ENCODE data around the gene FZD10.

Gene FZD10

DNA sequence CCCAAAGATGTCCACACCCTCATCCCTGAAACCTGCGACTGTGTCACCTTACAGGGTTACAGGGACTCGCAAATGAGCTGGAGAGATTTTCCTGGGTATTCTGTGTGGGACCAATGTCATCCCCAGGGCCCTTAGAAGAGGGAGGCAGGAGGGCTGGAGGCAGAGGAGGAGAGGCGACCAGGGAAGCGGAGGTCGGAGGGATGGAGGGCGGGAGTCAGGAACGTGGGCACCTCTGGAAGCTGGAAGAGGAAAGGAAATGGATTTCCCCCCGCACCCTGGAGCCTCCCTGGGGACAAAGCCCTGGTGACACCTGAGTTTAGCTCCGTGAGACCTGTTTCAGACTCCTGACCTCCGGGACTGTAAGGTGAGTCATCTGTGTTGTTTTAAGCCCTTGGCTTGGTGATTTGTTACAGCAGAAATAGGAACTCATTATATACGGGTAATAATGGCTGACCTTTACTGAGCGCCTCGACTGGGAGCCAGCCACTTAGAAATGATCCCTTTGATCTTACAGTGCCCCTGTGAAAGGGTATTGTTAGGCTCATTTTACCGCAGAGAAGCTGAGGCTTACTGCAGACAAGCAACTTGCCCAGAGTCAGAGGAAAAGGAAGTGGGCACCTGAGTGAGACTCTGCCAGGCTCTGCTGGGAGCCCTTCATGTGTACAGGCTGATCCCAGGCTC, 29.3 kb upstream of the FZD10 start:
- DNase-seq, result no peak

DNA sequence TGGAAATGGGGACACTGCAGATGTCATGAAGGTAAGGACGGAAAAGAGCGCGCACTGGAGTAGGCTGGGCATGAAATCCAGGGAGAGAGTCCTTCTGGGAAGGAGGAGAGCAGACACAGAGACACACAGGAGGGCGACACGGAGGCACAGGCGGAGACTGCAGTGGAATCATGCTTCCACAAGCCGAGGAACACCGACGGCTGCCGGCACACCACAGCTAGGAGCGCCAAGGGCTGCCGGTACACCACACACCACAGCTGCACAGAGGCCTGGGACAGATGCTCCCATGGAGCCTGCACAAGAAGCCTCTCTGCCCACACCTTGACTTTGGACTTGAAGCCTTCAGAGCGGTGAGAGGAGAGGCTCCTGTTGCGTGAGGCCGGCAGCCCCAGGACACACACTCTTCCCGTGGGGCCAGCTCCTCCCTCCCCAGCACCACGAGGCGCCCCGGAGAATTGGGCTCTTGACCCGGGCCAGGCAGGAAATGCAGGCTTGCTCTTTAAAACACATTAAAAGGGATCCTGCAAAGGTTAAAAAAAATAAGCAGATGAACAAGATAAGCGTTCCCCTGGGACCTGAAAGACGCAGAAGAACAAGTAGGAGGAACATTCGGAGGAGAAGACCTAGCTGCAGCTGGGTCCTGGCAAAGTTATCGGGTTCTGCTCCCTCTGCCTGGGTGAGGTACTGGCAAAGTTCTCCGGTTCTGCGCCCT, 28.3 kb upstream of the FZD10 start:
- DNase-seq, result no peak

DNA sequence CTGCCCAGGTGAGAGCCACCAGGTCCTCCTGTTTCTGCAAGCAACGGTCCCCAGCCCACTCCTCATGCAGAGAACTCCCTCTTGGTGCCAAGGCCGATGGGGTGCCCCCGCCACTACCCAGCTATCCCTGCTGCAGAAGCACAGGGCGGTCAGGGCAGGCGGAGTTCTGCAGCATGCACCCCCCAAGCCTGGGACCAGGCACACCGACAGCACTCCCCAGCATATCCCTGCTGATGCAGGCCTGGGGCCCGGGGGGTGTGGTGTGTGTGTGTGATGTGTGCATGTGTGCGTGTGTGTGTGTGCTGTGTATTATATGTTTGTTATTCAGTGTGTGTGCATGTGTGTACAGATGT, 27.7 kb upstream of the FZD10 start:
- no peak for DNase-seq

DNA sequence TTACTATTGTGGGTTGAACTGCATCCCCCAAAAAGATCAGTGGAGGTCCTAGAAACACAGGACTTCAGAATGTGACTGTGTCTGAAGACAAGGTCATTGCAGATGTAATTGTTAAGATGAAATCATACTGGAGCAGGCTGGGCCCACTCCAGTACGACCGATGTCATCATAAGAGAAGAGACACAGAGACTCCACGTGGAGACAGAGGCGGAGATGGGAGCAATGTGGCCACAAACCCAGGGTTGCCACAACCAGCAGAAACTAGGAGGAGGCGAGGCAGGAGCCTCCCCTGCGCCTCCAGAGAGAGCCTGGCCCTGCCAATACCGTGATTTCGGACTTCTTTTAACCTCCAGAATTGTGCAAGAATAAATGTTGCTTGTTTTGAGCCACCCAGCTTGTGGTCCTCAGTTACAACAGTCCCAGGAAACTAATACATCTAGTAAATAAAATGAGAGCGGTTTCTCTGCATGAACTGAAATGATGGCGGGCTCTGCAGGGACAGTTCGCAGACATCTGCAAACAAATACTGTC, 25.7 kb upstream of the FZD10 start:
- DNase-seq, result no peak

DNA sequence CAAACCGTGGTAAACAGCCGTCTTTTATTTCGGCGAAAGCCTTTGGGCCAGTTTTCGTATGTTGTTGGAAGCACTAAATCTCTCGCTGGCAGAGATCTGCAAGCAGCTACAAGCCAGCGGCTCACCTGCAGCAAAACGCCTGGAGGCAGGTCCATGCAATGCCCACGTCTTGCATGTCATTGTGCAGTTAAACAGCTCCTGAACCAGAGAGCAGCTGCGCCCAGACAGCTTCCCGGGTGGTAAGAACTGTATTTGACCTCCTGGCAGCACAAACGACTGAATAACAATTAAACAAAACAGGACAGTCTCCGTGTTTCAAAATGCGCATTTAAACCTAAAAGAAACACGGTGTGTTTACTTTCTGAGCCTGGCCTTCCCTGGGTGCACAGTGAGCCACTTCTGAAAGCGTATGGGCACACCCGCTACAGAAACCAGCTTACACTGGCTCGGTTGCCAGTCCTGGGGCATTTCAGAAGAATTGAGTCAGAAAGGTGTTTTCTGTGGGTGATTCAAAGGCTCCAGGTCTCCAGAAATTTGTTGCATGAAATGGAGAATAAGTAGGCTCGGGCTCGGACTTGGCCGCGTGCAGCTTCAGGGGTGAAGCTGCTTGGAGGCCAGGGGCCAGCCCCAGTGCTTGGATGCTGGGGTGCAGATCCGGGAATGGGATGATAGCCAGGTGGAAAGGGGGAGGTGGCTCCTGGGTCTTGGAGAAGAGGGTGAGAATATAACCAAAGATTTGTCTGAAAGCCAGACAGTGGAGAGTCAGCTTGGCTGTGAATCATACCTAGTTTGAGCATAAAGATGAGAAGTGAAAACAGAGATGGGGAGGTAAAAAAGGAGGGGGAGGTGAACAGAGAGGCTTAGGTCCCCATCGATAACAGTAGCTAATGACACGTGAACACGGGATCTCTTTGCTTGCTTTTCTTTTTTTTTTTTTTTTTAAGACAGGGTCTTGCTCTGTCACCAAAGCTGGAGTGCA, 24.9 kb upstream of the FZD10 start:
- no peak for DNase-seq

DNA sequence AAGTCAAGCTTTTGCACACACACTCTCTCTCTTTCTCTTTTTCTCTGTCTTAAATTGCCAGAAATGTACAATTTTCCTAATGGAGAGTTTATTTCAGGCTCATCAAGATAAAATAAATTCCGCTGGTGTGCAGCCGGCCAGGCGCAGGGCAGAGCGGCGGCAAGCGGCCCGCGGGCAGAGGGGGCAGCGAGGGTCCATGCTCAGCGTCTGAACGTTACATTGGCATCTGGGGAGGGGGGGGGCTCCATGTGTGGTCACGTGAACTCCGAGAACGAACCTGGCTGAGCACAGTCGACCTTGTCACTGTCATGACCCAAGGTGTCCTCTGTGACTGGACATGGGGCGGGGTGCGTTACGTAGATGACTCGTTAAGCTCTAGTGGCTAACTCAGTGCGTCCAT, 23.8 kb upstream of the FZD10 start:
- DNase-seq, result no peak

DNA sequence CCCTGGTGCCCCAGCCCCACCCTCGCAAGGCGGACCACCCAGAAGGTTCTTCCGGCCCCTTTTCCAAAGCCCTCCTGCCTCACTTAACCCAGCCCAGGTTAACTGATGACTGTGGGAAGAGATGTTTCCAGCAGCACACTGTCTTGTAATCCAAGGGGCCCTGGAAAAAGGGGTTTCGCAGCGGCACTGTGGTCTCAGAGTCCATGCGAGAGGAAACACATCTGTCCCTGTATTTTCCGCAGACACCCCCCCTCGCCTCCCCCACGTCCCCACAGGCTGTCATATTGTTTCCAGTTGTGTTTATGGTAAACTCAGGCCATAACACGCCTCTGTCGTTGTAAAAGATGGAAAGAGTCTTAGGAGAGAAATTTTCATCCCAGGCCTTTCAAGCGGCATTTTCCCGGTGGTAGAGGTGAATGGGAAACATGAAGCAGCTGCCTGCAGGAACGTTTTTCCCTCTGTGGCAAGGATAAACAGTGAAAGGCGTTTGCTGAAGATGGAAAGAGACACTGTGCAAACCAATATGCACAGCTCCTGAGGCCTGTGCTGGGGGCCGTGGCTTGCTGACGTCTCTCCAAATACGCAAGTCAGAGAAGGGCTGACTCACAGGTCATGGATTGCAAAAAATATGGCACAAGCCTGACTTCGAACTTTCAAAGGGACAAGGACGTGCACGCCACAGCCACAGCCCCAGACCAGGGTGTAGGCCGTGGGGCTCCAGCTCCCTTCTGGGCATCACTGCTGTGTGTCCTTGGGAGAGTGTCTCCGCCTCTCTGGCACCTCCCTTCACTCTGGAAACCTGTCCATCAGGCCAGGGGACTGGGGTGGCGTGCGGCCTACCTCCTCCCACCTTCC, 22.5 kb upstream of the FZD10 start:
- no peak for DNase-seq

DNA sequence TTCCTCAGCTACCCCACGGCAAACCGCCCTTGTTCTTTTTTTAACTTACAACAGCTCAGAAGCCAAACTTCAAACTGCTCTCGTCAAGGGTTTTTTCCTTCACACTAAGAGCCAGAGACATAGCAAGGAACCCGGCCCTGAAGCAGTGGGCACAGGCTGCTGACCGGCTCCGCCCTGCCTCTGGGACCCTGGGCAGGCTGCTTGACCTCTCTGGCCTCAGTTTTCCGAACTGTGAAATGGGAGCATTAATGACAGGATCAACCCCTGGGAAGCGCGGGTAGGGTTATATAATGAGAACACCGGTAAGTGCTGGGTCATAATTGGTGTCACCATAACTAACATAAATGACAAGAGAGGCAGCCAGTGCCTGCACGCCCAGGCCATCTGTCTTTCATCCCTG, 21.2 kb upstream of the FZD10 start:
- no peak for DNase-seq

DNA sequence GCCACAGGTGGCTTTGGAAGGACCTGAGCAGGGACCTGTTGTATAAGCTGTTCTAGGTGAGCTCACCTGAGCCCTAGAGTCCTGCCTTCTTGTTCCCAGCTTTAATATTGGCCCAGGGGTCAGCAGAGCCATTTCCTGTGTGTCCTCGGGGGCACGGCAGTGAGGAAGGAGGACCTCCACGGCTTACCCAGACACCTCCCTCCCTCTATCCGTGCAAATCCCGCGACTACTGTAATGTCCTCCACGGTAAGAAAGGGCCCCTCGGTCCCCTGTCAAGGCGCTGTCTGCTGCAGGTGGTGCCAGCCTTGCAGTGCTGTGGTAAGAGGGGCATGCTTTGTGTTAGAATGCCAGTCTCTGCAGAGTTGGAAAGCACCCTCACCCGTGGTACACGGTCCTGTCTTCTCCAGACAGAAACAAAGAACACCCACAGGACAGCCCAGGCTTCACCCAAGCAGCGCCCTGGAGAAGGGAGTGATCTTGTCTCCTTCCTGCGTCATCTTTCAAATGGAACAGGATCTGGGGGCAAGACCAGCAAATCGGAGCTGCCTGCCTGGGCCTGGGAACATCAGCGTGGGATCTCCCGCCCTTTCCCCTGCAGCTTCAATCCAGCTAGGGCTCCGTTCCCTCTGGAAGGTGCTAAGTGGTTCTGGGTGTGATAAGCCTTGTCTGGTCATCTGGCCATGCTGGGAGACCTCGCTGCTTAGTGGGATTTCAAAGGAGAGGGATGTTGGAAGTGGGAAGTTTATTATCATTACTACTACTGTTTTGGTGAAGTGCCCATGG, 20.2 kb upstream of the FZD10 start:
- DNase-seq, result no peak

DNA sequence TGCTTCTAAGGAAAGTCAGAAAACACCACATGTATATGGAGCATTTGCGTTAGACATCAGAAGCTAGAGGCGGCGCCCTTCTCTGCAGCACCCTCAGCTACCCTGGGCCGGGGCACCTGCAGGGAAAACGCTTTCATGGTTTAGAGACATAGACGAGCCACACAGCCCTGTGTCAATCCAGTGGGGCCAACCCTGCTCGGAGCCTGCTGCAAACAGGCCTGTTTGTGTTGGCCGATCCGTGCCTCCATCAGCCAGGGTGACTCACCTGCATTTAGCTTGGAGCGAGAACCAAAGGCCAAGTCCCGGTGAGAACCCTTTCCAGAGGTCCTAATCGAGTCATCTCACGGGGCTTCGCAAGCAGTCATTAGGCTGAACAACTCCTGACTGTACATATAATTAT, 19.5 kb upstream of the FZD10 start:
- DNase-seq, result no peak

DNA sequence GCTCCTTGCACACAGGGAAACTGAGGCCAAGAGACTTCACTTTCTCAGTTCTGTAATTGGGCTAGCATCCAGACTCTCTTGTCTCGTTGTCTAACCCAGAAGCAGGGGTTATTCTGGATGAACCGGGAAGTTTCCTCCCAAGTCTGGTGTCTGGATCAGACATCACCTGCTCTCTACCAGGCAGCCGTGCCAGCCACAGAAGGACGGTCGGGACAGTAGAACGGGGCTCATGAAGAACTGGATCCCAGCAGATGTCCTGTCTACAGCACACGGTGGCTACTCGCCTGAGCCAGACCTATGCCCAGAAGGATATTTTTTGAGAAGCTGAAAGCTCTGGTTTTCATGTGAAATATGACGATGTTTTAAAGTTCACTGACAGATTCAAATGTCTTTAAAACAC, 19.1 kb upstream of the FZD10 start:
- DNase-seq, result no peak

DNA sequence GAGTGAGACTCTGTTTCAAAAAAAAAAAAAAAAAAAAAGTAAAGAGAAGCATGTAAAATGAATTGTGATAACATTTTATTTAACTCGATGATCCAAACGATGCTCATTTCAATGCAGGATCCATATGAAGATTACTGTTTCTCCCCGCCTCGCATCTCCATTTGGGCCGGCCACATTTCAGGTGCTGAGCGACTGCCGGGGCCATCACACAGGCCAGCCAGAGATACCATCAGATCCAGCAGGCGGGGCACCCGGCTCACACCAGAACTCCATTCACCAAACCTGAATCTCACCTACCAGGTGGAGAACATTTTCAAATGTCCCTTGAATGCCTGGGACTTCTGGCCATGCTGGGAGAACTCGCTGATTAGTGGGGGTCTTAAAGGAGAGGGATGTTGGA, 18.0 kb upstream of the FZD10 start:
- DNase-seq, result no peak

DNA sequence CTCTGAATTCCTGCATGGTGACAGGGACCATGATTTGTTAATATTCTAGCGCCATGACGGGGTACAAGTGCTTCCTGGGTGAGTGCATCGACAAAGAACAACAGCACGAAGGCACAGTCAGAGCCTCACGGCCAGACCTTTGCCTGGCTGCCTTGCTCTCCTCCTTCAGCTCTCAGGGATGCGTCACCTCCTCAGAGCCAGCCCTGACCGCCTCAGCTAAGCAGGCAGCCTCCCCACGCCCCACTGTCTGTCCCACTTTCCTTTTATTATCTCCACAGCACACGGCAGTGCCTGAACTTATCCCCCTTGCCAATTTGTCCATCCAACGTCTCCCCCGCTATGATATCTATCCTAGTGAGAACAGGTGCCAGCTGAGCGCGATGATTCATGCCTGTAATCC, 16.5 kb upstream of the FZD10 start:
- DNase-seq, result no peak

DNA sequence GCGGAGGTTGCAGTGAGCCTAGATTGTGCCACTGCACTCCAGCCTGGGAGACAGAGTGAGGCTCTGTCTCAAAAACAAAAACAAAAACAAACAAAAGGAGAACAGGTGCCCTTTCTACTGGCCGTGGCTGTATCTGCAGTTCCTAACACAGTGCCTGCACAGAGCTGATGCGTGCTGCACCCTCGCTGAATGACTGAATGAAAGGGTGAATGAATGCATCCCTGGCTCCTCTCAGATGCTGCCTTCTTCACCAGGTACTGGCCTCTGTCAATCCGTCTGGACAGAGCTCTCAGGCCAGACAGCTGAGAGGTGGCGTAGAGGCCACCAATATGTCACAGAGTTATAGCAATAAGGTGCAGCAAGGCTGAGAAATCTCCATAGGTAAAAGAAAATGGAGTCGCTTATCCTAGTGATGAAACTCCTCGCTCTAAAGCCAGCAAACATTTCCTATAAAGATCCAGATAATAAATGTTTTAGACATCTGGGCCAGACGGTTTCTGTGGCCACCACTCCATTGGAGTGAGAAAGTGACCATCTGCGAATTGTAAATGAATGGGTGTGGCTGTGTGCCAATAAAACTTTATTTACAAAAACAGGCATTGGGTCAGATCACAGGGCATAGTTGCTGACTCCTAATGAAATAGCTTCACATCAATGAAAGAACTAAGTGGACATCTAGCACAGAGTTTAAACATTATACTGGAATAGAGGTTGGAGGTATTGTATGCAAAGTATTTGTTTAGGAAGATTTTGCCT, 15.9 kb upstream of the FZD10 start:
- no peak for DNase-seq

DNA sequence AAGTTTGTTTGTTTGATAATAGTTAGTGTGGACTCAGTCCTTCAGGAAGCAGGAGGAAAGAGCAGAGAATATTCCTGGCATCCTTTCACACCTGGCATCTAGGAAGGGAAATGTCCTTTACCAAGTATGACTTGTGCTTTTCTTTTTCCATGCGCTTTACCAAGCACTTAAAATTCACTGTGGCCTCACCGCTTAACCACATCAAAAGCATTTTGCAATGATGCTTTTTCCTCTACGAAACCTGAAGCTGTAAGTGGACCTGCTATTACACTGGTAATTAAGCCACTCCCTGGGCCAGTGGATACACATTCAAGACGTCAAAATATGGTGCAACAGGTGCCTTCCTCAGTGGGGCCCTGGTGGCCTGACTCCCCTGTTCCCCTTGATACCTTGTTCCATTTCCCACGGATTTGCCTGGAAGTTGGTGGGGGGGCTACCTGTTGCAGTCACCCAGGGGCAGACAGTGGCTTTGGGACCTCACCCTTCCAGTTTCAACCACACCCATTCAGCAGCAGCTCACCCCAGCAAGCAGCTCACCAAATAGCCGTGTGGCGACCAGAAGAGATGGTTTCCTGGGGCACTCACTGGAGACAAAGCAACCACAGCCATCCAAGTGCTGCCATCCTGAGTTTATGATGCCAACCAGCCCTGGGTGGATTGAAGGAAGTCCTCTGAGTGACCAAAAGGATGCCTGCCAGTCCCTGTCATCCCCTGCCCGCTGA, 14.2 kb upstream of the FZD10 start:
- no peak for DNase-seq

DNA sequence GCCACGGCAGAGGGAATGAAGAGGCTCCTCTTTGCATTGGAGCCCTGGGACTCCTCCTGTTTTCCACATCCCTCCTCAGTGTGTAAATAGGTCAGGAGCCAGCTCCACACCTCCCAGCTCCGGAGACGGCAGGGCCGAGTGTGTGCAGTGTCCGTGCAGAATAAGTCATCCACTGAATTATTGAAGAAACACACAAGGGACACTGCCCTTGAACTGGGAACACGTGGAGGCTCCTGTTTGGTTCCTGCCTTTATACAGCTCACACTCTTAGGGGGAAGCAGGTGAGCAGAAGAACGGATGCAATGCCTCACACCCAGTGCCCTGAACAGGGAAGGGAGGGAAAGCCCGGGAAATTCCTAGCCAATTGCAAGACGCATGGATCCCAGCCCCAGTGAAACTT, 10.4 kb upstream of the FZD10 start:
- DNase-seq, result no peak

DNA sequence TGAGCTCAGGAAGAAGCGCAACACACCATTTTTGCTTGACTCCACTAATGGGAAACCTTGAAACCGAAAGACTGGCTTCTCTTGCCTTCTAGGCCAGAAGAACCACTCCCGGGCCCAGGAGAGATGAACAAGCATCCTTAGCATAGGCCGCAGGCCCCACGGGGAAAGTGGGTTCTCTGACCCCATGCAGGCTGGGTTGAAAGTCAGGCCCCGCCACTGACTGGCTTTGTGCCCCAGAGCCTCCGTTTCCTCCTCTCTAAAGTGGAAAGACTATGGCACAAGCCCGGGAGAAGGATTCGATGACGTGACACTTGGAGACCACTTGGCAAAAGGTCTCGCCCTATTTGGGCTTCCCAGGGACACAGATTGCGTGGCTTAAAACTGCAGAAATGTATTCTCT, 9.9 kb upstream of the FZD10 start:
- no peak for DNase-seq

DNA sequence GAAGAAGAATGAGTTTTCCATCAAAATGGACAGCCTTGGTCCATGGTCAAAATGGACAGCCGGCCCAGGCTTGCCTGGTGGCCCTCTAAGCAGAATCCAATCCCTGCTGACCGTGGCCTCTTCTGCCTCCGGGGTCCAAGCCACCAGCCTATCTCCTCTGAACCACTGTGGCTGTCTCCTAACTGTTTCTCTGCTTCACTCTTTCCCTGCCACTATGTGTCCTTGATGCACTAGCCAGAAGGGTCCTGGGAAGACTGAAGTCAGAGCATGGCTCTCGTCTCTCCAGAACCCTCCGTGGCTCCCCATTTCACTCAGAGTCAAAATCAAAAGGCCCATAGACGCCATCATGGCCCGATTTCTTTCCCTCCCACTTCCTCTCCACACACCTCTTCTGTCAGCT, 8.5 kb upstream of the FZD10 start:
- no peak for DNase-seq

DNA sequence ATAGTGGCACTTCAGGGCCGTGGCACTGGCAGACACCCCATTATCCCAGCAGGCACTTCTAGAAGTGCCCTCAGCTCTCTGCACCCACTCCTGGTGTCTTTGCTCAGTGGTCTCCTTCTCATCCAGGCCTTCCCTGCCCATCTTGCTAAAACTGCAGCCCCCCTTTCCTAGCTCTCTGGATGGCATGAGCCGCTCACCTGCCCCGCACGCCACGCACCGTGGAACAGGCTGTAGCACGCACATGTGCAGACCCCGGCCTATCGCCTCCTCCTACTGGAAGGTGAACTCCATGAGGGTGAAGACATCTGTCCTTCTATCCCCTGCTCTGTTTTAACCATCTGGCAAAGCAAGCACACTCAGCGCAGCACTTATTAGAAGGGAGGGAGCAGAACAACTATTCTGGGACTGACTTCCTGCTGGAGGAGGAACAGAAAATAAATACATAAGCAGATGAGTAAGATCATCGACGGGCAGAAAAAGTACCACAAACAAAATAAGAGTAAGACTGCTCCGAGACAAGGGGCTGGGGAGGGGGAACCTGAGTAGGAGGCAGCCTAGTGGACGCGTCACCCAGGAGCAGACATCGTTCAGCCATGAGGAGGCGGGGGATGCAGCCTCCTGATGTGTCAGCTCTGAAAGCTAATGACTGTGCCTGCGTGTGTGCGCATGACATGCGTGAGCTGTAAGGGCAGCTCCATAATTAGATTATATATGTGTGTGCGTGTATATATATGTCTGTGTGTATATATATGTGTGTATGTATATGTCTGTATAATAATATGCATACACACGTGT, 7.8 kb upstream of the FZD10 start:
- no peak for DNase-seq

Data from CD4-positive, alpha-beta T cell treated with Interferon alpha-2 for 1 hour (primary cell).